Stimulated activated CD4-positive, alpha-beta T cell treated with anti-CD3 and anti-CD28 coated beads, Interleukin-1b, Interleukin-23, amount 100 ng/mL, for 4 hours (primary cell): ENCODE measurements around the gene TECPR1.

Experiments
- DNase-seq, 2 donors: peaks; one replicate each; pipeline ENCODE4 v3.0.0-alpha.2; 2020; ENCODE audit warnings: low read depth in 2 of 2

Gene TECPR1

DNA sequence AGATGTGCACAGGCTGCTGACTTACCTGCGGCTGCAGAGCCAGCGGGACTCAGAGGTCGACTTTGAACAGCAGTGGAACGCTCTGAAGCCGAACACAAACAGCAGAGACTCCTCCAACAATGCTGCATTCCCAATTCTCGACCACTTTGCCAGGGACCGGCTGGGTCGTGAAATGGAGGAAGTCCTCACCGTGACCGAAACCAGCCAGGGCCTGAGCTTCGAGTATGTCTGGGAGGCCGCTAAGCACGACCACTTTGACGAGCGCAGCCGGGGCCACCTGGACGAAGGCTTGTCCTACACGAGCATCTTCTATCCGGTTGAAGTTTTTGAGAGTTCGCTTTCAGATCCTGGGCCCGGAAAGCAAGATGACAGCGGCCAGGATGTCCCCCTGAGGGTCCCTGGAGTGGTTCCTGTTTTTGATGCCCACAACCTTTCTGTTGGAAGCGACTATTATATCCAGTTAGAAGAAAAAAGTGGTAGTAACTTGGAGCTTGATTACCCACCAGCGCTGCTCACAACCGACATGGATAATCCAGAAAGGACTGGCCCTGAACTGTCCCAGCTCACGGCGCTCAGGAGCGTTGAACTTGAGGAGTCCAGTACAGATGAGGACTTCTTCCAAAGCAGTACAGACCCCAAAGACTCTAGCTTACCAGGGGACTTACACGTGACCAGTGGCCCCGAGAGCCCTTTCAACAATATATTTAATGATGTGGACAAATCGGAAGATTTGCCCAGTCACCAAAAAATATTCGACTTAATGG is 60.2 kb downstream of the TECPR1 start:
- no peak for DNase-seq

DNA sequence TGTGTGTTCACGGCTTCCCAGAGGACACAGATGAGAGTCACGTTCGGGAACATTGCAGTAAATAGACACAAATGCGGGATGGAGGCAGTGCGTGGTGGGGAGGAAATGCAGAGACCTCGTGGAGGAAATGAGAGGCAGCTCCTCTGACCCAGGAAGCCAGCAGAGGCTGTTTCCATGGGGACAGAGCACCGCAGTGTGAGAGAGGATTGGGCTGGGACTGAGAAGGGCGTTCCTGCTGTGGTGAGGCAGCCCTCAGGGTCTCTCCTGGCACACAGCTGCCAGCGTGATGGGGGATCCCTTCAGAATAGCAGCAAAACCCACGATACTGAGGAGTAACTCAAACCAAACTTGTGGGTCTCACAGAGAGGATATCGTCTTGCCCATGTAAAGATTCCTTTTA is 62.5 kb downstream of the TECPR1 start:
- no peak for DNase-seq

DNA sequence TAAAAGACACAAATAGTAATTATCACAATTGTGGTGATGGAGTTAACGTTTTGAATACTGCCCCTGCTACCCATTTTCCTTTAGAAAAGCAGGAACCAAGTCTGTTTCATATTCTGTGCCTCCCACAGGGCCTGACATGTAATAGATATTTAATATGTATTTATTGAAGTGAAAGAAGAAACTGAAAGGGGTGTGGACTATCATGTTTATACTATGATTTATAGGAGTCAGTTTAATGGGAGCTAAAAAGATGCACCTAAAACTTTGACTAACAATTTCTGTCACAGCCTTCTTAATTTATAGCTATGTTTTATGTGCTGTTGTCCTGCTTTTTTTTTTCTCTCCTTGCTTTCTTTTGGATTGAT is 64.9 kb downstream of the TECPR1 start:
- no peak for DNase-seq

DNA sequence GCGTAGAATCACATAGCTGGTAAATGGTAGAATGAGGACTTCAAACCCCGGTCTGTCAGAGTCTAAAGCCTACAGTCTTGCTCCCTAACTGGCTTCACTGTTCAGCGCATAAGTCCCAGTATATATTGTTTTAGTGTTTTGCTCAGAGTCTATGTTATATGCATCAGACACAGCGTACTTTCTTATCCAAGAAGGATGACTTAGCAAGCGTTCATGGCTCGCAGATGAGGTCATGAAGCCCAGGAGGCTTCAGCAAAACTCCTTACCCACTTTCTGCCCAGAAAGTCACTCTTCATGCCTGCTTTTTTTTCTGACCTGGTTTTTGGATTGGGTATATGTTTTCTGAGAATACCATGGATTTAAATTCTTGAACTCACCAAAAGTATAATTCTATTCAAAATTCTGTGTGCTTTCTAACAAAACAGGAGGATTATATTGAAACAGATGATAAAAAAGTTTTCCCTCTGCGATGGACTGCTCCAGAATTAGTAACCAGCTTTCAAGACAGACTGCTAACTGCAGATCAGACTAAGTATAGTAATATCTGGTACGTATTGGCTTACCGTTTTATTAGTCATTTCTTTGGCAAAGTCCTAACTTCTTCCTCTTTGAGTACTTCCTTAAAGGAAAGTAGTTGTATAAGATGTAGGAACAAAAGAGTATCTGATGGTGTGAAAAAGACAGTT is 65.4 kb downstream of the TECPR1 start:
- DNase-seq: no peak

DNA sequence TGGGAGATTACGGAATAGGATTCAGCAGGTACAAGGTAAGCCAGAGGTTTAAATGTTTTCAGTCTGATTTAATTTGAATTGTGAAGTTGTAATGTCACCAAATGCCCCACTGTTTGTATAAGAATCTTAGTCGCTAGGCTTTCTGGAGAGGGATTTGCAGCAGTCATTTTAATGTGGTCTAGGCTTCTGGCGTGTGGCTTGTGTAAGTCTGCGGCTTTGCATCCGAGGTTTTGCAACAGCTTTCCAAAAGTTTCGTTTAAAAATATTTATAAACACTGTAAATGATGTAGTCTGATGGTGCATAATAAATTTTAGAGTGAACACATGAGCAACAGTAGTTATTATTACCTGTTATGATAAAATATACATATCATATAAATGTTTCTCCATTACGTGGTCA is 66.9 kb downstream of the TECPR1 start:
- DNase-seq: no peak

DNA sequence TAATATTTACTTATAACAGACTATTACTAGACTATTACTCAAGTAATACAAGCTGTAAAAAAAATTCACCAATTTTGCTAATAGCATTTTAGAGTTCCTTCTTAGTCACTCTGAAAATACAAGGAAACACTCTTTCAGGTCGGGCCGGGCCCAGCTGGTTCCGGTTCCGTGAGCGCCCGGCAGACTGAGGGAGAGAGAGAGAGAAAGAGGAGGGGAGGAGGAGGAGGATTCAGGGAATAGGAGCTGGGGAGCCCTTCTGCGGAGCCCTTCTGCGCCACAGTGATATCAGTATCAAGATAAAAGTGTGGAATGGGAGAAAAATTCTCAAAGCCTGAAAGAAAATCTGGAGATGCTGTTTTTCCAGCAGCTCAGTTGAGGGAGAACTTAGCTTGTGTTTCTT is 71.3 kb downstream of the TECPR1 start:
- no peak for DNase-seq

DNA sequence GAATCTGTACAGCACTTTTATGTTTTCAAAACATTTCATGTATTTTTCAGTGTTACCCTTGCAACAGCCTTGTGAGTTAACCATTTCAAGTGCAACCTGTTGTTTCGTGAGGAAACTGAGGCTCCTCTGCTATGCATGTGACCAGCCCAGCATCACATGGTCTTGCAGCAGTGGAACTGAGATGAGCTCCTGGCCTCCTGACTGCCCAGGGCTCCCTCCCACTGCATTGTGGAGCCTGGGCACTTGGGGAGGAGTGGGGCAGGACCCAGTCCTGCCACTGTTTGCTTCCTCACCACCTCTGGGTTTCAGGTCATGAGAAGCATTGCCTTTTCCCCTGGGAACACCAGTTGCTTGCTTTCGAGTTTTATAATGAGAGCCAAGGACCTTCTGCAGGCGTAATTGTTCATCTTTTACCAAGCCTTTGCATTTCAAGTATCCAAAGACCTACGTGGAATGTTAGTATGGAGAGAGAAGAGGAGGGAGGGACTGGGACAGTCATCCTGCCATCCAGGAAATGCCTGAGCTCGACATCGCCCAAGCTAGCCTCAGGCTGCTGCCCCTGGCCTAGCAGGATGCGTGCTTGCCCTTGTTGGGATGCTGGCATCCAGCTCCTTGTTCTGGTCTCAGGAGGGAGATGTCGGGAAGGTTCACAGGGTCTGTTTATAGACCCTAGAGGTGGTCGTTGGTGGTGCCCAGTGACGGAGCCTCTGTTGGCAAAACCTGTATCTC is 73.1 kb downstream of the TECPR1 start:
- DNase-seq: no peak

DNA sequence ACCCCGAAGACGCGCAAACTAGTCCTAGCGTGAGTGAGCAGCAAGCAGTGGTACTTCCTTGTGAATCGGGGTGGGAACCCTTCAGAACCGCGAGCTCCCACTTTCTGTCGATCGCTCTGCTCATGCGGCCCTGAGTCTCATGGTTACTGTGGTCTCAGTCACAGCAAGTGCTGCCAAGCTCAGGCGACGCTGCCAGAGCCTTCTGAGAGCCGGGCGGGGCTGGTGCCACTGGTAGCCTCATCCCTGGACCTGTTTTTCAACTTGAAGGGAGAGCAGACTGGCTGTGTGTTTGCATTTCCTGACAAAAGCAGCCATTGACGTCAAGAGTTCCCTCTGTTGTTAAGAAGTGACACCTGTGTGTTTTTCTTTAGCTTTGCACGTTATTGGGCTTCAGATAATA is 73.7 kb downstream of the TECPR1 start:
- no peak for DNase-seq

DNA sequence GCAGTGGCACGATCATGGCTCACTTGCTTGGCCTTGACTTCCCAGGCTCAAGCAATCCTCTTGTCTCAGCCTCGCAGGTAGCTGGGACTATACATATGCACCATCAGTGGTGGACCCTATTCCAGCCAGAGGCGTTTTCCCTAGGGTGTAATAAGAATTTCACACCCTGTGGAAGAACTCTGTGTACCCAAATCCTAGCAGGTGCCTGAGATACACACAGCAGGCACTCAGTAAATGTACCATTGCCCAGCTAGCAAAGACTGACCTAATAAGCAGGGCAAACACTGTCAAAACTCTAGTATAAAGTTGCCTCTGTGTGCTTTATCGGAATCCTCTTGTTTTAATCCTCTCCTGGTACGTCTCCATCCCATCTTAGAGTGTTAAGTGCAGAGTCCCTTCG is 74.5 kb downstream of the TECPR1 start:
- DNase-seq: no peak

DNA sequence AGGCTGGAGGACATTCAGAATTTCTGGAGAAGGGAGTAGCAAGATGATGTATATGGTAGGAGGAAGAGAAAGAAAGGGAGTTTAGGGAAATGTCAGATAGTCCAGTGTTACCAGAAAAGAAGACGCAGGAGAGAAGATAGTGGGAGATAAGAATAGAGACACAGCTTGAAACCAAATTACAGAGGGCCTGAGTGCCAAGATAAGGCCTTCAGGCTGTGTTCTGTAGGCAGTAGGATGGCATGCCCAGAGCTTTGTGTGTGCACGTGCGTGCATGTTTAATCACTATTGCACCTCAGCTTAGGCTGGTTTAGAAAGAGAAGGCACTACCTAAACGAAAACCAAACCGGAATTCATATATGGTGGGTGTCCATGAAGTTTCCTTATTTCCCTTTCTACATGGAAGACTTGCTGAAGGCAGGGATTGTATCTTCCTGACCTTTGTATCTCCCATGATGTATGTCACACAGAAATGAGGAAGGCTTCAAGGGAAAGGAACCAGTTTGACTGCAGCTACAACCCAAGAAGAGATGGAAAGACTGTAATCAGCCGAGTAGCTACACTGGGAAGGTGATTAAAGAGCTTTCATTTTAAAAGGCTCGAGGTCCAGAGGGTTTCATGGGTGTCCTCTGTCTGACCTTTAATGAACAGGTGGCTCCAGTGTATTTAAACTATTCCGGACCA is 76.6 kb downstream of the TECPR1 start:
- no peak for DNase-seq

DNA sequence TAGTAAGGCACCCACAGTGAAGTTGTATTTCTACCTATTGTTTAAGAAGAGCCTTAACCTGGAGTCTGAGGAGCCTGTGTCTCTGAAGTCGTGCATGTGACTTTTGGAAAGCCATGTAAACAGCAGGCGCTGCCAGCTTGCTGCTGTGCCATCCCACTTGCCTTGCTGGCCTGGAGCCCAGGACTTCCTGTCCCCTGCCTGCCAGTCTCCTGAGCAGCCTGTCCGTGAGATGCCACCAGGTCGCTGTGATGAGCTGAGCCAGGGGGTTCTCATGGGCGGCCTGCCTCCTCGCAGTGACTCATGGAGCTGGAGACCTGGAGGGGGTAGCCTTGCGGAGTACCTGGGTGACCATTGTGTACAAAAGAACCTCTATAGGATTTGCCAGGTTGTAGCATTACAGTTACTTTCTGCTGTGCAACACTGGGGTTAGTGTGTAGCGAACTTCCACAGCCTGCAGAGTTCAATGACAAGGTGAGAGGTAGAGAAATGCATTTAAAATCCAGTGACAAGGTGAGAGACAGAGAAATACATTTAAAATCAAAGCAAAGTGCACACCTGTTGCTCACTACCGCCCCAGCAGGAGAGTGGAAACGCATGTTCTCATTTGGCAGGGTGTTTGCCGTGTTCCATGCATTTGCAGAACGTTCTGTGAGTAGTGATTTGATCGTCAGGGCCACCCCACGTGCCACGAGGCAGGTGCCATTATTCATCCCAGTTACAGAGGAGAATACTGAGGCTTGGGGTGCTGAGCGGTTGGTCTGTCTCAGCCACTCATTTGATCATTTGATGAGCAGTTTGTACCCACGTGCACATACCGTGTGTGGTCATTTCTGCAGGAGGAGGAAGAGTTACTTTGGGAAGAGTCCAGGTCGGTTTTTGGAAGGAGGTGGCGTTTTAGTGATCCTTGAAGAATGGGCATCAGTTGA is 77.4 kb downstream of the TECPR1 start:
- DNase-seq: no peak

DNA sequence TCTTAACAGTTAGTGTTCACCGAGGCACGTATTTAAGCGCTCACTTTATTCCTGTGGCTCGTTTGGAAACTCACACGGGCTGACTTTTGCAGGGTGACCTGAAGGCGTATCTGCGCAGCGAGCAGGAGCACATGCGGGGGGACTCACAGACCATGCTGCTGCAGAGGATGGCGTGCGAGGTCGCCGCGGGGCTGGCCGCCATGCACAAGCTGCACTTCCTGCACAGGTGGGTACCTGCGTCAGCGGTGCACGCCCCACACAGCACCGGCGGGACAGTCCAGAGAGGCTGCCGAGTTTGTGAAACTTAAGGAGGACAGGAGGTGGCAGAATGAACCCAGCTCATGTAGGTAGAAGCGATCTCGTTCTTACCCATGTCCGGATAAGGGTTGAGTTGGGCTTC is 80.6 kb downstream of the TECPR1 start:
- DNase-seq: no peak

DNA sequence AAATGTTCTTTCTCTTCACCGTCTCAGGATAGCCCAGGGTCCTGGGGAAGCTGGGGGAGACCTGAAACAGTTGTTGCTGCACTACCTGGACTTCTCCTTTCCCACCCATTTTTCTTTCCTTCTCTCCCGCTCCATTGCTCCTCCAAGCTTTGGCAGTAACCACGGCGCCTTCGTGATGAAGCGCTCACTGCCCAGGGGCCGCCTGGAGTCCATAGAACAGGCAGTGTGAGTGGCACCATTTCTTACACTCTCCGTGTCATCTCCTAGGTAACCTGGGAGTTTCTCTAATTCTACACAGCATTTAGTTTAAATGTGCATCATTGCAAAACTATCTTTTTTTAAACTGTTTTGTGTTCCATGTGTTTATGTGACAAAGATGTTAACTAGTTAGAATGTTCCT is 81.1 kb downstream of the TECPR1 start:
- DNase-seq: no peak

DNA sequence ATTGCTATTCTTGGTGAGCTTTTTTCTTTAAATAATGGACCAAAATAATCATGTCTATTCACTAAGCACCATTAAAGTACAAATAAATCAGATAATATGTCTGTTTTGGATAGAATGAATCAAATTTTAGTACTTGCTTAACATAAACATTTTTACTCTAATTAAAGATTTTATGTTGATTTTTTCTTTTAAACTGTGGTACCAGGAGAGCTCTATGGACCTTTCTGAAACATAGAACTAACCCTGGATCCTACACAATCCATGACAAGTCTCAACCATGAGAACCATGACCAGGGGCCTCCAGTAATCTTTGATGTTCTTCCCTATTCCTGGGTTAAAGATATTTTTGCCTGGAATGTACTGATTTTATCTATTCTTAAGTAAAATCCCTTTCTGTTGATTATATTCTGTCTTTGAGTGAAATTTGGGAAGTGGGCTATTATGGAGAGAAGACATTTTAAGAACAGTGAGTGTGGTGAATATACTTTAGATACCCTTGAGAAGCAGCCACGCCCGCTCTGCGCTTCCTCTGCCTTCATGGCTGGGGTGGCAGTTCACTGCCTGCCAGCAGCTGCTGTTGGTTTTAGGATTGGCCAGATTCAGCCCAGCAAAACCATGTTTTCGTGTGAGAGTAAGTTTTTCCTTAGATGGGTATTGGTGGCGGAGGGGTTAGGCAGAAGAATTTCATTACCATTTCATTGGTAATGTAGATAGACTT is 83.0 kb downstream of the TECPR1 start:
- no peak for DNase-seq

DNA sequence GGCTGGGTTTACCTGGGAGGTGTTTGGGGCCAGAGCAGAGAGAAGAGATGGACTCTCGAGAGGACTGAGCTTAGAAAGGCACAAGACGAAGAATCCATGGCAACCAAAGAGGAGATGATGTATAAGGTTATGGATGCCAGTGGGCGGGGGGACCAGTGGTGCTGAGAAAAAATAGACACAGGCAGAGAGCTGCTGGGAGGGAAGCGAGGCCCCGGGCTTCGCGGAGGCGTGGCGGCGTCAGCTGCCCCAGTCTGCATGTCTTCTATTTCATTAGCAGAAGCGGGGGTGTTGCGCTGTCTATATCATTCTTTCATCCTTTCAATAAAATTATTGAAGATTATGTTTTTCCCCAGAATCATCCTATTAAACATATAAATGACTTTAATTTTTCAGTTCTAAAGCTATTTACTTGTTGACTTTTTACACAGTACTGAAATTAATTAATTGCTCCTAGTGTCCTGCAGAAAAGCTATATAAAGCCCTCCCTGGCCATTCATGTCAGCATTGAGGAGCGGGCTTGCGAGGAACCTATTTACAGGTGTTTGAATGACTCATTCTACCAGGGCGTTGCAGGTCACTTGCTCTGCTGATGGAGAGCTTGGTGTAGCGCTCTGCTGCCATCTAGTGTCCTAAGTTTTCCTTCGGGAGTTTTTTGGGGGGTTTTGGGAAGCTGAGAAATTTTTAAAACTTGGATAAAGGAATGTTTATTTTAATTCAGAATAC is 83.7 kb downstream of the TECPR1 start:
- peak; percentile 20 to 64 for DNase-seq

DNA sequence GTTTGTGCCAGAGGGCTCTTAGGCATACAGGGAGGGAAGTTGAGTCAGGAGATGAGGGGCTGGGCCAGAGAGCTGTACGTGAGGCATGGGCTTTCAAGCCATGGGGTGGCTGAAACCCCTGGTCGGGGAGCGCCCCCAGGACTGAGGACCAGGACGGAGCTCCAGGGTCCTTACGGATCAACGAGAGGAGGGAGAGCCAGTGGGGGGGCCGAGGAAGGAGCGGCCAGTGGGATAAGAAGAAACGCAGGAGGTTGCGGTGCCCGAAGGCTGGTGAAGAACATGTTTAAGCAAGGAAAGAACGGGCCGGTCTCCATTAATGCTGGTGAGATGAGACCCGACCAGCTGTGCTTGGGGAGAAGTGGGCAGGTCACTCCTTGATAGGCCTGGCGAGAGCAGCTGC is 84.4 kb downstream of the TECPR1 start:
- no peak for DNase-seq

DNA sequence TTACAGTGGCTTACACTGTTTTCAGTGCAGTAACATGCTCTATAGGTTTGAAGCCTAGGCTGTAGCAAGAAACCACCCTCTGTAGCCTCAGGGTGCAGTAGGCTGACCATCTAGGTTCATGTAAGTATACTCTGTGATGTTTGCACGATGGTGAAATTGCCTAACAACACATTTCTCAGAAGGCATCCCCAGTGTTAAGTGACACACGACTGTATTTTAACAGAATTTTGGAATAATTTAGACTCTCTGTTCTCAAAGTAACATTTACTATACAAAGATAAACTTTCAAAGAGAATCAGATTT is 85.4 kb downstream of the TECPR1 start:
- DNase-seq: no peak

DNA sequence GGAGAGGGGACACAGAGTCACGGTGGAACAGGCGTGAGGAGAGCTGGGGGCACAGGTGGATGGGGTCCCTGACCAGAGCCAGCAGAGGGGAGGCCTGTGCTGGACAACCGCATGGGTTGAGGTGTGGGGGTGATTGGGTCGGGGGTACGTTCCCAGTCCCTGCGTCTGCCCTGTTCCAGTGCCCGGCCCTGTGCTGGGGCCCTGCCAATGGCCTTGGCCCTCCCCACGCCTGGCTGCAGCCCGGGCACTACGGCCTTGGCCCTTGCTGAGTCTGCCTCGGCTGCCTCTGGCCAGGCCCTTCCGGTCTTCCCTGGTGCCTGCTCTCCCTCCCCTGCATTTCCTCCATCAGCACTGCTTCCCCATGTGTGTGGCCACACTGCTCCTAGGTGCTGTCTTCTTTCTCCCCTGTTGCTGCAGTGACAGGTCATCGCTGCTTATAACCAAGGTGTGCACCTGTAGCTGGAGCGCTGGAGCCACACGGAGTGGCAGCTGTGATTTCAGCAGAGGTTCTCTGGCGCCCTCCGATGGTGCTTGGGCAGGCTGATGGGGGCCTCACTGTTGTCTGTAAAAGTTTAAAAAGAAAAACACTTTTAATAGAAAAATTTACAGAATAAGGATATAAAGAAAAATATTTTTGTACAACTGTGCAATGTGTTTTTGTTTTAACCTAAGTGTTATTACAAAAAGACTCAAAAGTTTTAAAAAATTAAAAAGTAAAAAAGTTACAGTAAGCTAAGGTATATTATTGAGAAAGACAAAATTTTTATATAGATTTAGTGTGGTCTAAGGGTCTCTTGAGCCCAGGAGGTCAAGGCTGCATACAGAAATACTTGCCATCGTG is 86.0 kb downstream of the TECPR1 start:
- DNase-seq: peak; percentile 27 to 36
